HG02759 (cell line): Measurements from ENCODE around the gene CD164L2.
"Not testable (repeated sequence)": the region's sequence is repeated elsewhere in the genome, so short reads cannot be mapped to it uniquely, and the experiment has no call there.

ENCODE experiments used
- ATAC-seq: cut with Tn5 transposase; IDR thresholded peaks from one replicate; pipeline ENCODE4 v1.9.1; 2021; ENCODE audit warnings: mild to moderate bottlenecking, moderate library complexity; ENCODE audit not compliant: unreplicated experiment

CD164L2 gene

DNA sequence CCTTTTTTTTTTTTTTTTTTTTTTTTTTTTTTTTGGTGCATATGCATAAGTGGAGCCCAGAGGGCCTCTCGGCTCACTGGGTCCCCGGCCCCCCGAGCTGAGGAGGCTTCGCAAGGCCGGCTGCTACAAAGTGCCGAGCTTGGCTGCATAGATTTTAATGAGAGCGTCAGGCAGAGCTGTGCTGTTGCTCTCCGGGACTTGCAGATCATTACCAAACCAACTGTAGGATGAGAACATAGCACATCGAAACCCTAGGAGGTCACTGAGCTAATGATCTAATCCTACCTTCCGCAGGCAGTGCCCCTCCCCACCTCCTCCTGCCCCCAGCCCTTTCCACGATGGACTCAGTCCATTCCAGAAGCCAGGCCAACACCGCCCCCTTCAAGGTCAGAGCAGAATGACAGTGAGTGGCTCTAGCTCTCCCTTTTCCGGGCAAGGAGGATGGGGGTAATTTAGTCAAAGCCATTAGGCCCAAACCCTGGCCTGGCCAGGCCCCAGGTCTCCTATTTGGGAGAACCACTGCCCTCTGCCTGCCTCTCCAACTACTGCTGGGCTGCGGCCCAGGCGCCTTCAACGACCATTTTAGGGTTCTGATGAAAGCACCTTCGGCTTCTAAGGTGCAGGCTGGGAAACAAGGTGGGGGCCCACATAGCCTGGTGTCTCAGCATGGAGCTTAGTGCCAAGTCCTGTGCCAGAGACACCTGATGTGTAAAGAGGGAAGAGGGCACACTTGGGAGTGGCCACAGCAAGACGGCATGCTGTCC, 22.6 kb upstream of the CD164L2 start:
- not testable (repeated sequence) for ATAC-seq

DNA sequence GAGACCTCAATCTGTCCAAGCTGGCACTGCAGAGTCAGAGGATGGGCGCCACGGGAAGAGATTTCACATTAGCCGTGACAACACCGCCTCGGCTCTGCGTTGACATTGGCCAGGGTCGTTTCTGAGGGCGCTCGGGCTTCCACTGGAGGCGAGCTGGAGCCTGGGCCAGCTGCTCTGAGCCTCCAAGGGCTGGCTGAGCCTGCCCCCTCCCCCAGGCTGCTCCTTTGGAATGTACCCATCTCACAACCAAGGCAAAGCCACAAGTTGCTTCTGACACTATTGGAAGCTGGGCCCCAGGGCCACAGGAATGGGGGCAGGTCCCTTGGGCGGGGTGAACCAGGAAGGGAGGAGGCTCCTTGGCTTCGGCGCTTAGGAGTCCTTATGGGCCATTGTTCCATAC, 21.9 kb upstream of the CD164L2 start:
- ATAC-seq = no peak

GRCh38 chr1:27403931-27404330, 20.8 kb upstream of the CD164L2 start:
- no peak for ATAC-seq

- ATAC-seq = no peak
These were observed 20.1 kb upstream of the CD164L2 start for GRCh38 chr1:27403065-27403726.

DNA sequence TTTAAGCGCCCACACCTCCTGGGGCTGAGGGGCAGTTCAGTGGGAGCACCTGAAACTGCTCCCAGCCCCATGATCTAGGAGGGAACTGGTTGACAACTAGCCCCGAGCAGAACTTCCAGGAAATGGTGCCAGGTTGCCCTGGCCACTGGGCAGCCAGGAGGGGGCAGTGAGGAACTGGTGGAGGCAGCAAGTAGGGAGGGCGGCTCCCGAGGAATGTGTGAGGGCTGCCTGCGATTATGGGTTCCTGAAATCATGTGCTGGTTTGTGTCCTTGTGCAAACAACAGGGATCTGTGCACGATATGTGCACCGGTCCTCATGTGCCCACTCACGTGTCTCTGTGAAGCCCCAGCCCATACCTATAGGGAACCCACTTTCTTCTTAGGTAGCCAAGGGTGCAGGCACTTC, 19.2 kb upstream of the CD164L2 start:
- no peak for ATAC-seq

DNA sequence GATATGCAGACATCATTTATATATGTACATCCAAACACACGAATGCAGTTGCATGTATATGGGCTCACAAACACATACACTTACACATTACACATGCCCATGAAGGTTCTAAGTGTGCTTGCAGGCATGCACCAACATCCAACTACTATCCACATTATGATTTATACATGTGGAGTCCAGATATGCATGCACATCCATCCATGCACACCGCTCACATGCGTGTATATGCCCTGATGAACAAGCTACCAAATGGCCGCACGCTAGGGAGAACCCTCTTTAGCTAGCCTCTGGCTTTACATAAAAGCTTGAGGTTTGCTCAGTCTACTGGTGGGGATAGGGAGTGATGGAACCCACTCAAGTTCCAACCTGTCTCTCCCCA, 17.8 kb upstream of the CD164L2 start:
- no peak for ATAC-seq

DNA sequence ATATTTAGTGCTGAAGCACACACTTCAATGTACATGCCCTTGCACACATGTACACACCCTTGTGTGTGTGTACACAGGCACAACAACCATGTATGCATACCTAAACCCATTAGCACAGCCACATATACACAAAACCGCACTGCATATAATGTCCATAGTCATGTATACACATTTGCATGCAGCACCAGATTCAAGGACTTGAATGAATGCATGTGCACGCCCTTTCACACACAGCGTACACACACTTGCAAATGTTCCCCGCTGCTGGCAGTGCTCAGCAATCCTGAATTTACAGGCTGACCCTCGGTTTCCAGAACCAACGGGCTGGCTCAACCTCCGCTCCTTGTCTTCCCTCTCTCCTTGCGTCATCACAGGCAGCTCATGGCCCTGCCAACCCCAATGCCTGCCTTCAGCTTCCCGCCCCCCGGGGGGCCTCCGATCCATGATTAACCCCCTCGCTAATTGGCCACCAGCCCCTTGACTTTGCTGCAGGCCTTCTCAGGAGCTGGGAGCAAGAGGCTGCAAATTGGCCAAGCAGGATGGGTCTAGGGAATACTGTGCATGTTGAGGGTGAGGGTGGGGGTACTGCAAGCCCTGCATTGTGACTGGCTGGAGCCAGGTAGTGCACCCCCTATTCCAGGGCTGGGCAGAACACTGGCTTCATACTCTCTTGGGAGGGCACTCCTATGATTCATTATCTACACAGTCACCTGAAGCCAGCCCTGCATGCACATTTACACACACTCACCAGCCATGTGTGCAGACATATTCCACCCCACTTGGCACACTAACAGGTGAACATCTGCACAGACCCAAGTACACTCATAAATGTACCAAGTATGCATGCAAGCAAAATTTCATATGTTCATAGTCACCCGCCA, 17.2 kb upstream of the CD164L2 start:
- no peak for ATAC-seq

DNA sequence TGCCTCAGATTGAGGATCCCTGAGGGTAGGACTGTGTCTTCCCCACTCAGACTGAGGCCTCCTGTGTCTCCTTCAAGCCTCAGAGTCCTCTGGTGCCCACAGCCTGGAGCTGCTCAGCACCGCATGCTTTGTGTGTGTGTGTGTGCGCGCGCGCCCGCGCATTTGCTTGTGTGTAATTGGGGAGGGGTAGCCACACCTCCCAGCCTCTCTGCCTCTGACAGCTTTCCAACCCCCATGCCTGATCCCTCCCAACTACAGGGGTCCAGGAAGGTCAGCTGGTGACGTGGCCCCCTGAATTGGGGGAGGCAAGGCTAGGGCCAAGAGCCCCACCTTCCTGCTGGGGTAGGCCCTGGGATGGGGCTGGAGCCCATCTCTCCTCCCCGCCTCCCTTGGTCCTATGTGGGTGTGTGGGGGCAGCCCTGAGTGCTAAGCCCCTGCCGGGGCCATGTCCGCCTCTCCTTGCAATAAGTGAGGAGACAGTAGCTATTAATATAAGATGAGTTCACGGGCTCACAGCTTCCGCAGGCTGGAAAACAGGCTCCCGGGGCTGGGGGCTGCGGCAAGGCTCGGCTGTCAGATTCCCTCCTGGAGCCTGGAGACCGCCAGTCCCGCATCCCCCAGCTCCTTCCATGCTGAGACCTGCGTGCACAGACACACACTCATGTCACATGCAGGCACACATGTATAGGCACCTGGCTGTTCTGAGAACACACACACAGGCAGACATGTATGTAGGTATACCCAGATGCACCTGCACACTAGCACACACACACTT, 16.3 kb upstream of the CD164L2 start:
- ATAC-seq = no peak

GRCh38 chr1:27398405-27399149, 15.4 kb upstream of the CD164L2 start:
- no peak for ATAC-seq

- ATAC-seq = no peak
These were observed 14.6 kb upstream of the CD164L2 start for GRCh38 chr1:27397749-27398148.

DNA sequence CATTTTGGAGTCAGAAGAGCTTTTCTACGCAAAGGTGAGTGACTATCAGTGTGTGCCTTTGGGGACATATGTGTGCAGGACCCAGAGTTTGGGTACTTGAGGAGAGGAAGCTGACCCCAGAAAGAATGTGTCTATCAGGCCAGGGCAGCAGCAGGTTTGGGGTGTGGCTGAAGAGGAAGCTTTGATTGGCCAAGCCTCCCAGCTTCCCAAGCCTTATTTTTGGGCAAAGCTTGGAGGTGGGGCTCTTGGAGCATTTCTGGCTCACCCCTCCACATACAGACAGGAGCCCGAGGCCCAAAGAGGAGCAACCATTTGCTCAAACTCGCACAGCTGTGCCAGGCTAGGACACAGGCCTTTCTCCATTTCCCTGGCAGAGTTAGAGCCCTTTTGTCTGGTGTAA, 14.0 kb upstream of the CD164L2 start:
- no peak for ATAC-seq

DNA sequence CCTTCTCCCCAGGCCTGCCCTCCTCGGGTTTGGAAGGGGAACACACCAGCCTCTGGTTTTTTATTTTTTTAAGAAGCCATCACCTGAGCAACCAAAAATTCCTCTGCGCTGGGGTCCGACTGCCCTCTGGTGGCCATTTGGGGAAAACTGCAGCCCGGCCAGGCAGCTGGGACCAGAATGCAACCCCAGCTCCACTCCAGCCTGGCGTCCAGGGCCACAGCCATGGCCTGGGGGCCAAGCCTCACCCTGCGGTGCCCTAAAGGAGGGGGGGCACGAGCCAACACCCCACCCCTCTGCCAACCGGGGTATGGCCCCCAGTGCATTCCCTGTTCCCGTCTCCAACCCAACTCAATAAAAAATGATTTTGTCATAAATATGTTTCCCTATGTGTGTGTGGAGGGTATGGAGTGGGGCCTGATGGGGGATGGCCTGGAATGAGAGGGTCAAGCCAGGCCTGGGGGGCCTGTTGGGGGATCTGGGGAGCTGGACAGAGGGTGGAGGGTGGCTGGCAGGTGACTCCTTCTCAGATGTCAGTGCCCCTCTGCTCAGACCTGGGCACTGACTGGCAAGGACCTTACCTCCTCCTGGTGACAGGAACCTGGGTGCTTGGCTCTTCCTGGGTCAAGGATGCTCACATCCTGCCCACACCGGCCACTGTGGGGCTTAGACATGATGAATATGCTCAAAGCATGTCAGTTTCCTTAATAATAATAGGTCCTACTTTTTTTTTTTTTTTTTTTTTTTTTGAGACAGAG, 12.5 kb upstream of the CD164L2 start:
- ATAC-seq = no peak

- ATAC-seq = no peak
These were observed 11.8 kb upstream of the CD164L2 start for GRCh38 chr1:27394925-27395324.

DNA sequence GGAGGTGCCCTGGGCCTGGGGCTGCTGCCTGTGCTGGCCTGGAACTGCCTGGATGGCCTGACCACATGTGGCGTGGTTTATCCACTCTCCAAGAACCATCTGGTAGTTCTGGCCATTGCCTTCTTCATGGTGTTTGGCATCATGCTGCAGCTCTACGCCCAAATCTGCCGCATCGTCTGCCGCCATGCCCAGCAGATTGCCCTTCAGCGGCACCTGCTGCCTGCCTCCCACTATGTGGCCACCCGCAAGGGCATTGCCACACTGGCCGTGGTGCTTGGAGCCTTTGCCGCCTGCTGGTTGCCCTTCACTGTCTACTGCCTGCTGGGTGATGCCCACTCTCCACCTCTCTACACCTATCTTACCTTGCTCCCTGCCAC, 11.1 kb upstream of the CD164L2 start:
- ATAC-seq = no peak

- no peak for ATAC-seq
These were observed 10.6 kb upstream of the CD164L2 start for GRCh38 chr1:27393641-27394281.

GRCh38 chr1:27392778-27393635, 9.9 kb upstream of the CD164L2 start:
- no peak for ATAC-seq

DNA sequence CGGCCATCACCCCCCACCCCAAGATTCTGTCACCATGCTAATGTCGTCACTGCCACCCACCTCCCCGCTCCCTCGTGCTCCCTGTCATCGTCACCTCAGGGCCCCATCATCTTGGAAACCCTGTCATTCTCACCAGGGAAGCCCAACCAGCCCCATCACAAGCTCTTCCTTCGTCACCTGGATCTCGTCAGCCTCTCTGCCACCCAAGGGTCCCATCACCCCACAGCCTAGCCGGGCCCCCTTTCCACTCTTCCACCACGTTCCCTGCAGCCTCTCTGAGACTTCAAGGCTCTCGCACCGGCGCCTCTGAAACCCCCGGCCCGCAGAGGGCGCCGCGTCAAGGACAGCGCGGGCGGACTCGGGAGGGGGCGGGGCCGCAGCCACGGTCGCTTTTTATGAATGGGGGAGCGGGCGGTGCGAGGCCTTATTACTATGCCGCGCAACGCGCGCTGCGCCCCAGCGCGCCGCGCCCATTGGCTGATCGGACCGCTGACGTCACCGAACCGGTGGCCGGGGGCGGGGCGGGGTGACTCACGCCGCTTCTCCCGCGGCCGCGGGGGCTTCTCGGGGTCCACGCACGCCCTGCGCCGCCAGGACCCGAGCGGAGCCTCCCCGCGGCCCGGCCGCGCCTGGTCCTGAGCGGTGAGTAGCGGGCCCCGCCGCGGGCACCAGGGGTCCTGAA, 9.1 kb upstream of the CD164L2 start, which contains the start of gene GPR3:
Gene GPR3 (plus strand): TSS at position 527 of the 682 bp plus-strand sequence. CDS start 1,177 bp downstream, outside the sequence.
- peak; percentile 85 for ATAC-seq
